ENCODE measurements around the gene COPG1. TPM values are rescaled to one million over a fixed set of nuclear protein-coding genes. Genes with fewer than 3 reads are reported as not detected.

Gene COPG1
- total RNA-seq (2016; rRNA removed; fragmentation: Illumina TruSeq; extraction: Trizol) (166 and 201 TPM in 2 replicates), polyA plus RNA-seq (2011; rRNA removed) (96.0 and 98.6 TPM in 2 replicates), polyA minus RNA-seq (2011; rRNA and poly(A)+ RNA removed; ENCODE audit: low replicate concordance) (210 and 345 TPM in 2 replicates), Bru-seq, nascent RNA (percentile 91 among the genes with signal in this experiment), BruChase-seq, experiment 1, labeled RNA remaining after a 6-hour chase (percentile 92 among the genes with signal in this experiment), BruChase-seq, experiment 2, labeled RNA remaining after a 2-hour chase (percentile 91 among the genes with signal in this experiment)
- 32.6 and 33.3 TPM in 2 replicates for total RNA-seq (2016; cell fraction: cytosol; rRNA removed; fragmentation: Illumina TruSeq; extraction: Trizol; ENCODE audit: low read depth)
- 161 and 187 TPM in 2 replicates for total RNA-seq (2016; cell fraction: insoluble cytoplasmic fraction; rRNA removed; fragmentation: Illumina TruSeq; extraction: Trizol)
- 53.2 and 59.5 TPM in 2 replicates for total RNA-seq (2016; cell fraction: membrane; rRNA removed; fragmentation: Illumina TruSeq; extraction: Trizol)
- 112 and 137 TPM in 2 replicates for total RNA-seq (2016; cell fraction: nucleus; rRNA removed; fragmentation: Illumina TruSeq; extraction: Trizol)
- 50.1 and 58.7 TPM in 2 replicates for polyA plus RNA-seq (2011; cell fraction: cytosol; rRNA removed)
- polyA plus RNA-seq (2011; cell fraction: nucleus; rRNA removed): 113 and 136 TPM in 2 replicates
- polyA plus RNA-seq (2012): 104 and 119 TPM in 2 replicates
- 13.1 and 15.7 TPM in 2 replicates for polyA plus RNA-seq (2016; cell fraction: cytosol; fragmentation: Illumina TruSeq; extraction: Trizol; ENCODE audit: low read depth)
- 185 and 197 TPM in 2 replicates for polyA plus RNA-seq (2016; cell fraction: insoluble cytoplasmic fraction; fragmentation: Illumina TruSeq; extraction: Trizol; ENCODE audit: low read depth)
- 21.2 and 23.0 TPM in 2 replicates for polyA plus RNA-seq (2016; cell fraction: membrane; fragmentation: Illumina TruSeq; extraction: Trizol; ENCODE audit: low read depth)
- 168 and 188 TPM in 2 replicates for polyA plus RNA-seq (2016; cell fraction: nucleus; fragmentation: Illumina TruSeq; extraction: Trizol; ENCODE audit: insufficient read depth, low read depth)
- 121 and 122 TPM in 2 replicates for polyA minus RNA-seq (2011; cell fraction: cytosol; rRNA and poly(A)+ RNA removed)
- polyA minus RNA-seq (2011; cell fraction: nucleus; rRNA and poly(A)+ RNA removed): 147 and 157 TPM in 2 replicates
- long read RNA-seq, experiment 1, transcript COPG1-201 (24 exons, 3,078 nt): major isoform, 77 of 116 reads
- long read RNA-seq, experiment 1, partial matches to known transcripts: 27 of 116 reads
- long read RNA-seq, experiment 1, other reads (novel, unspliced or antisense): 12 of 116 reads
- long read RNA-seq, experiment 2, partial matches to known transcripts: 76 of 213 reads
- long read RNA-seq, experiment 2, other reads (novel, unspliced or antisense): 137 of 213 reads

- DNase-seq (ENCODE audit: low spot score) (peak; percentile 81), ATAC-seq (peak; percentile 87), FAIRE-seq (peak; percentile 48)
- Histone ChIP-seq H2AFZ (ENCODE audit: low read length) (peak within 1 kb of the TSS; percentile 83), H3K9ac (ENCODE audit: insufficient read depth, low read depth, low read length) (peak within 1 kb of the TSS; percentile 100), H4K20me1 (ENCODE audit: insufficient read depth, low read length) (no peaks in the 10 kb centered on the region), H3K4me2 (ENCODE audit: low read depth, low read length) (peak within 1 kb of the TSS; percentile 95), H3K9me3 (ENCODE audit: low read length) (no peaks in the 10 kb centered on the region), H3K27me3 (ENCODE audit: control insufficient read depth in 1 of 2, insufficient read depth in 2 of 2, low read length in 2 of 2) (no peaks in the 10 kb centered on the region; a peak in 1 of 5 replicates), H3K79me2 (ENCODE audit: insufficient read depth, low read length) (peaks cover 37% of the 10 kb centered on the region), H3K36me3 (replicated peaks in 1 of 2; ENCODE audit: control insufficient read depth in 1 of 2, insufficient read depth in 2 of 2, low read length in 2 of 2) (peaks cover 13 to 25% of the 10 kb centered on the region in 2 experiments), H3K4me3 (replicated peaks in 1 of 3; ENCODE audit: insufficient read depth in 1 of 3, low read depth in 2 of 3, low read length in 3 of 3) (peak within 1 kb of the TSS; percentile 72 to 99 (median 84)), H3K27ac (ENCODE audit: extremely low read length, insufficient read depth, low read length) (peak within 1 kb of the TSS; percentile 93), H3K4me1 (ENCODE audit: insufficient read depth, low read length) (peaks cover 58% of the 10 kb centered on the region)
- CTCF ChIA-PET (ENCODE audit: low intra/inter-chr PET ratio, low total read pairs): no interaction called here
- TSS peak; percentile 76 for BruUV-seq (replicated peaks)
- 0% methylated on average over 4 of the region's 48 CpGs for WGBS (ENCODE audit: low lambda C conversion rate)
- POLR2A ChIA-PET: interaction anchor here (0.6 to 2.2 kb wide), 25 partner anchors 8 to 197 kb away, joined by 3 to 22 read pairs (median 5); partner anchors contain the start of genes CNBP, HMCES and RAB43
- in situ Hi-C loops (cut with HindIII; ENCODE audit: extremely low pct_ligation_motif_present, low pct_unique_long_range_greater_than_20kb) (loop anchor here (10.0 kb wide), 1 partner anchor 65 kb away; the partner anchor contains the start of gene CNBP), intact Hi-C loops (cut with micrococcal nuclease; ENCODE audit: unreplicated experiment) (loop anchor here (1.0 to 5.0 kb wide), 2 partner anchors 127 to 279 kb away; partner anchors contain the start of gene RAB43)
- TF ChIP-seq CEBPG (CRISPR knock-in tag; IDR thresholded peaks at IDR 0.05): no peak
- TF ChIP-seq ZIK1 (CRISPR knock-in tag; IDR thresholded peaks at IDR 0.05; ENCODE audit: borderline replicate concordance, low read depth): 0 out of 2 replicates have a peak, but pooled peaks have one; percentile 22
- no peak; the same call in 1 of the 2 replicates for TF ChIP-seq ZNF788 (CRISPR knock-in tag; IDR thresholded peaks at IDR 0.05; ENCODE audit: borderline replicate concordance)
- TF ChIP-seq, protein P1, sequence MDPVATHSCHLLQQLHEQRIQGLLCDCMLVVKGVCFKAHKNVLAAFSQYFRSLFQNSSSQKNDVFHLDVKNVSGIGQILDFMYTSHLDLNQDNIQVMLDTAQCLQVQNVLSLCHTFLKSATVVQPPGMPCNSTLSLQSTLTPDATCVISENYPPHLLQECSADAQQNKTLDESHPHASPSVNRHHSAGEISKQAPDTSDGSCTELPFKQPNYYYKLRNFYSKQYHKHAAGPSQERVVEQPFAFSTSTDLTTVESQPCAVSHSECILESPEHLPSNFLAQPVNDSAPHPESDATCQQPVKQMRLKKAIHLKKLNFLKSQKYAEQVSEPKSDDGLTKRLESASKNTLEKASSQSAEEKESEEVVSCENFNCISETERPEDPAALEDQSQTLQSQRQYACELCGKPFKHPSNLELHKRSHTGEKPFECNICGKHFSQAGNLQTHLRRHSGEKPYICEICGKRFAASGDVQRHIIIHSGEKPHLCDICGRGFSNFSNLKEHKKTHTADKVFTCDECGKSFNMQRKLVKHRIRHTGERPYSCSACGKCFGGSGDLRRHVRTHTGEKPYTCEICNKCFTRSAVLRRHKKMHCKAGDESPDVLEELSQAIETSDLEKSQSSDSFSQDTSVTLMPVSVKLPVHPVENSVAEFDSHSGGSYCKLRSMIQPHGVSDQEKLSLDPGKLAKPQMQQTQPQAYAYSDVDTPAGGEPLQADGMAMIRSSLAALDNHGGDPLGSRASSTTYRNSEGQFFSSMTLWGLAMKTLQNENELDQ (CRISPR knock-in tag; IDR thresholded peaks at IDR 0.05; ENCODE audit: borderline replicate concordance): no peak
- peak; percentile 97 for TF ChIP-seq POLR2G (IDR thresholded peaks at IDR 0.05; ENCODE audit: low read depth, low read length)
- peak; percentile 65; the same call in 1 of the 2 replicates for TF ChIP-seq ZNF431 (CRISPR knock-in tag; IDR thresholded peaks at IDR 0.05; ENCODE audit: borderline replicate concordance, low read depth)
- TF ChIP-seq NR2F6 (IDR thresholded peaks at IDR 0.05): no peak
- no peak for TF ChIP-seq NR2F6 (CRISPR knock-in tag; IDR thresholded peaks at IDR 0.05)
- peak; percentile 95 for TF ChIP-seq KAT8 (CRISPR knock-in tag; IDR thresholded peaks at IDR 0.05)
- TF ChIP-seq, protein P2, sequence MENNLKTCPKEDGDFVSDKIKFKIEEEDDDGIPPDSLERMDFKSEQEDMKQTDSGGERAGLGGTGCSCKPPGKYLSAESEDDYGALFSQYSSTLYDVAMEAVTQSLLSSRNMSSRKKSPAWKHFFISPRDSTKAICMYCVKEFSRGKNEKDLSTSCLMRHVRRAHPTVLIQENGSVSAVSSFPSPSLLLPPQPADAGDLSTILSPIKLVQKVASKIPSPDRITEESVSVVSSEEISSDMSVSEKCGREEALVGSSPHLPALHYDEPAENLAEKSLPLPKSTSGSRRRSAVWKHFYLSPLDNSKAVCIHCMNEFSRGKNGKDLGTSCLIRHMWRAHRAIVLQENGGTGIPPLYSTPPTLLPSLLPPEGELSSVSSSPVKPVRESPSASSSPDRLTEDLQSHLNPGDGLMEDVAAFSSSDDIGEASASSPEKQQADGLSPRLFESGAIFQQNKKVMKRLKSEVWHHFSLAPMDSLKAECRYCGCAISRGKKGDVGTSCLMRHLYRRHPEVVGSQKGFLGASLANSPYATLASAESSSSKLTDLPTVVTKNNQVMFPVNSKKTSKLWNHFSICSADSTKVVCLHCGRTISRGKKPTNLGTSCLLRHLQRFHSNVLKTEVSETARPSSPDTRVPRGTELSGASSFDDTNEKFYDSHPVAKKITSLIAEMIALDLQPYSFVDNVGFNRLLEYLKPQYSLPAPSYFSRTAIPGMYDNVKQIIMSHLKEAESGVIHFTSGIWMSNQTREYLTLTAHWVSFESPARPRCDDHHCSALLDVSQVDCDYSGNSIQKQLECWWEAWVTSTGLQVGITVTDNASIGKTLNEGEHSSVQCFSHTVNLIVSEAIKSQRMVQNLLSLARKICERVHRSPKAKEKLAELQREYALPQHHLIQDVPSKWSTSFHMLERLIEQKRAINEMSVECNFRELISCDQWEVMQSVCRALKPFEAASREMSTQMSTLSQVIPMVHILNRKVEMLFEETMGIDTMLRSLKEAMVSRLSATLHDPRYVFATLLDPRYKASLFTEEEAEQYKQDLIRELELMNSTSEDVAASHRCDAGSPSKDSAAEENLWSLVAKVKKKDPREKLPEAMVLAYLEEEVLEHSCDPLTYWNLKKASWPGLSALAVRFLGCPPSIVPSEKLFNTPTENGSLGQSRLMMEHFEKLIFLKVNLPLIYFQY (CRISPR knock-in tag; IDR thresholded peaks at IDR 0.05; ENCODE audit: borderline replicate concordance): 0 out of 2 replicates have a peak, but pooled peaks have one; percentile 37
- peak; percentile 45; the same call in 1 of the 2 replicates for TF ChIP-seq FOXK2 (IDR thresholded peaks at IDR 0.05)
These were observed at the start of gene COPG1 for GRCh38 chr3:129249284-129250065. Gene COPG1, plus strand, starts transcription at chr3:129249606. Its CDS starts 104 bp downstream, at chr3:129249710.
